Non-pigmented ciliary epithelial cell (primary cell): ENCODE results near the gene GMDS.

ENCODE experiments used
- DNase-seq: peaks from one replicate; pipeline ENCODE4 v3.0.0-alpha.2; 2010; ENCODE audit warnings: low read depth

The GMDS gene

GRCh38 chr6:1643830-1644445, 601.5 kb downstream of the GMDS start:
- DNase-seq, result no peak

GRCh38 chr6:1643111-1643510, 602.3 kb downstream of the GMDS start:
- DNase-seq, result no peak

GRCh38 chr6:1641343-1641885, 604.0 kb downstream of the GMDS start:
- DNase-seq, result no peak

GRCh38 chr6:1640476-1640875, 604.9 kb downstream of the GMDS start:
- DNase-seq, result no peak

GRCh38 chr6:1639430-1639829, 606.0 kb downstream of the GMDS start:
- no peak for DNase-seq

GRCh38 chr6:1636971-1637871, 608.2 kb downstream of the GMDS start:
- no peak for DNase-seq

GRCh38 chr6:1636272-1636825, 609.1 kb downstream of the GMDS start:
- no peak for DNase-seq

GRCh38 chr6:1635305-1636010, 609.9 kb downstream of the GMDS start:
- no peak for DNase-seq

- DNase-seq, result no peak
Measured at GRCh38 chr6:1634081-1634480, 611.3 kb downstream of the GMDS start.

GRCh38 chr6:1633366-1634021, 611.9 kb downstream of the GMDS start:
- DNase-seq, result no peak

- no peak for DNase-seq
Measured at GRCh38 chr6:1631251-1631650, 614.2 kb downstream of the GMDS start.

- no peak for DNase-seq
Measured at GRCh38 chr6:1630771-1631217, 614.6 kb downstream of the GMDS start.

GRCh38 chr6:1630212-1630770, 615.1 kb downstream of the GMDS start:
- DNase-seq, result no peak

GRCh38 chr6:1629316-1629715, 616.1 kb downstream of the GMDS start:
- DNase-seq, result no peak

GRCh38 chr6:1627827-1628560, 617.4 kb downstream of the GMDS start:
- DNase-seq, result no peak

- DNase-seq, result no peak
Measured at GRCh38 chr6:1626481-1626880, 618.9 kb downstream of the GMDS start.

- DNase-seq, result no peak
Measured at GRCh38 chr6:1625794-1626435, 619.5 kb downstream of the GMDS start.

- DNase-seq, result no peak
Measured at GRCh38 chr6:1624851-1625781, 620.3 kb downstream of the GMDS start.
